Breast epithelium (tissue), 4 donors: Measurements from ENCODE around the gene SNAP25. TPM values are rescaled to one million over a fixed set of nuclear protein-coding genes. Genes with fewer than 3 reads are reported as not detected.

Experiments used
- DNase-seq, 2 donors: peaks; one replicate each; pipeline ENCODE4 v3.0.0-alpha.2; 2019; ENCODE audit warnings: low spot score in 2 of 2
- H3K27ac ChIP-seq, 2 donors: fragments of 200-600 bp; sonication (generic) in 1 of 2; one replicate each; pipeline ENCODE4 v1.5.1; 2016 to 2019; ENCODE audit warnings: mild to moderate bottlenecking in 1 of 2
- H3K27me3 ChIP-seq, 2 donors: fragments of 200-600 bp; sonication (generic) in 1 of 2; one replicate each; pipeline versions ENCODE4 v1.5.1 to v1.6.0; 2017 to 2019; ENCODE audit warnings: control low read depth in 1 of 2, mild to moderate bottlenecking in 1 of 2
- H3K36me3 ChIP-seq: fragments of 200-600 bp; one replicate; pipeline ENCODE4 v1.5.1; 2019
- H3K4me1 ChIP-seq, 2 donors: fragments of 200-600 bp; sonication (generic); one replicate each; pipeline ENCODE4 v1.5.1; 2016 to 2019; ENCODE audit warnings: control low read depth in 1 of 2
- H3K4me3 ChIP-seq, 3 donors: fragments of 200-600 bp; sonication (generic); 1 replicate in 2 of 3; 2 replicates in 1 of 3; pipeline ENCODE4 v1.5.1; 2016 to 2019; ENCODE audit warnings: mild to moderate bottlenecking in 3 of 3, moderate library complexity in 2 of 3
- H3K9me3 ChIP-seq, 2 donors: fragments of 200-600 bp; sonication (generic) in 1 of 2; one replicate each; pipeline ENCODE4 v1.5.1; 2016 to 2019; ENCODE audit warnings: control low read depth in 1 of 2
- CTCF ChIP-seq, 3 donors: fragments of 450-650 bp; IDR thresholded peaks; one replicate each; pipeline ENCODE4 v1.5.1; 2016 to 2017; ENCODE audit warnings: antibody characterized with exemption in 3 of 3, mild to moderate bottlenecking in 3 of 3, moderate library complexity in 3 of 3
- POLR2A ChIP-seq: fragments of 450-650 bp; IDR thresholded peaks from one replicate; pipeline ENCODE4 v1.6.1; 2016; ENCODE audit warnings: antibody characterized with exemption, mild to moderate bottlenecking, moderate library complexity
- POLR2AphosphoS5 ChIP-seq, 3 donors: sonication (generic); formaldehyde crosslinking; IDR thresholded peaks; one replicate each; pipeline ENCODE4 v1.6.1; 2017; ENCODE audit warnings: antibody characterized with exemption in 3 of 3
- intact Hi-C: fragments of 100-400 bp; cut with DNase I; formaldehyde crosslinking; loops from one replicate; pipeline ENCODE4 v1.15.1; 2023; ENCODE audit warnings: low total_unique reads
- total RNA-seq, 3 donors: library from RNA; depleted of rRNA; stranded (reverse); fragments of >200 nt; gene quantifications; one replicate each; pipeline ENCODE4 v1.1.0, GENCODE V29; 2016

SNAP25 gene
- total RNA-seq, 3 donors from 2014 or later: 0.32 to 1.6 (median 1.6) TPM

GRCh38 chr20:10250902-10251301 lies 32.3 kb downstream of the SNAP25 start:
- no peak overlapping the region for H3K27ac ChIP-seq
- H3K4me3 ChIP-seq: no peak overlapping the region
- intact Hi-C loops: no loop called here
- no peaks in the 10 kb centered on the region for H3K27me3 ChIP-seq
- TF ChIP-seq CTCF (IDR thresholded peaks at IDR 0.05): no peak
- TF ChIP-seq POLR2AphosphoS5 (IDR thresholded peaks at IDR 0.05): no peak
- no peak for TF ChIP-seq POLR2A
- H3K36me3 ChIP-seq: no peaks in the 10 kb centered on the region
- DNase-seq: no peak
- H3K9me3 ChIP-seq: no peaks in the 10 kb centered on the region
- no peaks in the 10 kb centered on the region for H3K4me1 ChIP-seq

- H3K4me3 ChIP-seq: no peak overlapping the region
- H3K27ac ChIP-seq: no peak overlapping the region
- no peaks in the 10 kb centered on the region for H3K27me3 ChIP-seq
- no peaks in the 10 kb centered on the region for H3K9me3 ChIP-seq
- intact Hi-C loops: no loop called here
- no peak for TF ChIP-seq CTCF (IDR thresholded peaks at IDR 0.05)
- TF ChIP-seq POLR2AphosphoS5 (IDR thresholded peaks at IDR 0.05): no peak
- TF ChIP-seq POLR2A: no peak
- no peak for DNase-seq
- H3K4me1 ChIP-seq: no peaks in the 10 kb centered on the region
- H3K36me3 ChIP-seq: no peaks in the 10 kb centered on the region
These were observed 35.1 kb downstream of the SNAP25 start for GRCh38 chr20:10253780-10254179.

GRCh38 chr20:10255846-10256245 lies 37.2 kb downstream of the SNAP25 start:
- DNase-seq: no peak
- no peaks in the 10 kb centered on the region for H3K27me3 ChIP-seq
- H3K4me1 ChIP-seq: no peaks in the 10 kb centered on the region
- H3K36me3 ChIP-seq: no peaks in the 10 kb centered on the region
- H3K9me3 ChIP-seq: no peaks in the 10 kb centered on the region
- no peak overlapping the region for H3K4me3 ChIP-seq
- H3K27ac ChIP-seq: no peak overlapping the region
- TF ChIP-seq POLR2AphosphoS5 (IDR thresholded peaks at IDR 0.05) (no peak), POLR2A (no peak), CTCF (IDR thresholded peaks at IDR 0.05) (no peak)
- intact Hi-C loops: no loop called here

GRCh38 chr20:10259166-10259565 lies 40.5 kb downstream of the SNAP25 start:
- Histone ChIP-seq H3K4me1 (no peaks in the 10 kb centered on the region), H3K9me3 (no peaks in the 10 kb centered on the region), H3K4me3 (no peak overlapping the region), H3K27me3 (no peaks in the 10 kb centered on the region), H3K36me3 (no peaks in the 10 kb centered on the region), H3K27ac (no peak overlapping the region)
- DNase-seq: no peak
- intact Hi-C loops: no loop called here
- TF ChIP-seq POLR2AphosphoS5 (IDR thresholded peaks at IDR 0.05) (no peak), POLR2A (no peak), CTCF (IDR thresholded peaks at IDR 0.05) (no peak)

- Histone ChIP-seq H3K27me3 (no peaks in the 10 kb centered on the region), H3K4me1 (no peaks in the 10 kb centered on the region), H3K4me3 (no peak overlapping the region), H3K9me3 (no peaks in the 10 kb centered on the region), H3K36me3 (no peaks in the 10 kb centered on the region), H3K27ac (no peak overlapping the region)
- no peak for DNase-seq
- no peak for TF ChIP-seq POLR2AphosphoS5 (IDR thresholded peaks at IDR 0.05)
- no peak for TF ChIP-seq CTCF (IDR thresholded peaks at IDR 0.05)
- TF ChIP-seq POLR2A: no peak
- intact Hi-C loops: no loop called here
These were observed 41.7 kb downstream of the SNAP25 start for GRCh38 chr20:10260316-10260715.
